K562 (cell line): Measurements from ENCODE around the gene AMMECR1. TPM values are rescaled to one million over a fixed set of nuclear protein-coding genes. Genes with fewer than 3 reads are reported as not detected.

Experiments
- BRD4 ChIP-seq: fragments of 200-600 bp; sonication (generic); IDR thresholded peaks from 2 replicates; pipeline ENCODE4 v1.6.1; 2017; ENCODE audit warnings: inconsistent platforms
- CBFA2T3 ChIP-seq: fragments of 450-650 bp; IDR thresholded peaks from 2 replicates; pipeline ENCODE4 v1.6.1; 2017
- DPF2 ChIP-seq: fragments of 450-650 bp; IDR thresholded peaks from 2 replicates; pipeline ENCODE4 v1.6.1; 2016
- HDAC2 ChIP-seq: fragments of 450-650 bp; IDR thresholded peaks from 2 replicates; pipeline ENCODE4 v1.6.1; 2016; ENCODE audit warnings: mild to moderate bottlenecking
- RBM14 ChIP-seq: fragments of 200-400 bp; formaldehyde crosslinking; IDR thresholded peaks from 2 replicates; pipeline ENCODE4 v1.6.1; 2018; ENCODE audit warnings: low read depth, mild to moderate bottlenecking, low read length, moderate library complexity, borderline replicate concordance; ENCODE audit not compliant: insufficient read depth
- THRAP3 ChIP-seq: fragments of 450-650 bp; IDR thresholded peaks from 2 replicates; pipeline ENCODE4 v1.6.1; 2016; ENCODE audit warnings: mild to moderate bottlenecking, inconsistent platforms, borderline replicate concordance
- ZNF212 ChIP-seq: fragments of 450-650 bp; formaldehyde crosslinking; IDR thresholded peaks from 2 replicates; pipeline ENCODE4 v1.4.0; 2020; ENCODE audit warnings: mild to moderate bottlenecking
- ZNF280B ChIP-seq: fragments of 250-450 bp; sonication (Bioruptor Pico); IDR thresholded peaks from 2 replicates; pipeline ENCODE4 v1.5.1; 2021; ENCODE audit warnings: mild to moderate bottlenecking
- ZNF398 ChIP-seq: fragments of 250-450 bp; sonication (Bioruptor Pico); IDR thresholded peaks from 2 replicates; pipeline ENCODE4 v1.8.0; 2021; ENCODE audit warnings: moderate library complexity, mild to moderate bottlenecking, inconsistent platforms
- ZNF583 ChIP-seq: fragments of 250-450 bp; sonication (Bioruptor Pico); IDR thresholded peaks from 2 replicates; pipeline ENCODE4 v1.4.0; 2020
- polyA plus RNA-seq, 8 experiments: library from polyadenylated mRNA; depleted of rRNA in 4 of 8; stranded (reverse) in 5 of 8; unstranded in 3 of 8; fragments of >200 nt; fragmentation: Nextera tagmentation in 2 of 8; fragmentation: Illumina TruSeq in 1 of 8; extraction: Ambion mirVana in 2 of 8; extraction: Trizol in 1 of 8; gene quantifications; 2 replicates each; pipeline versions ENCODE4 v1.2.1 to v1.2.3, GENCODE V29; 2011 to 2014; ENCODE audit warnings: inconsistent platforms in 1 of 8, missing spikeins in 1 of 8
- total RNA-seq, 7 experiments: library from RNA; depleted of rRNA in 6 of 7; stranded (reverse); fragments of >200 nt in 6 of 7; fragmentation: Illumina TruSeq in 2 of 7; extraction: Trizol in 2 of 7; gene quantifications; 2 replicates each; pipeline versions ENCODE4 v1.2.1 to v1.2.3, GENCODE V29; 2011 to 2021; ENCODE audit warnings: low replicate concordance in 1 of 7

Gene AMMECR1
- total and polyA plus RNA-seq, 9 of the 15 experiments (the other 6 are each of a cell fraction or from before 2014, with no cell fraction given), result 13.9 to 36.7 (median 23.6) TPM

DNA sequence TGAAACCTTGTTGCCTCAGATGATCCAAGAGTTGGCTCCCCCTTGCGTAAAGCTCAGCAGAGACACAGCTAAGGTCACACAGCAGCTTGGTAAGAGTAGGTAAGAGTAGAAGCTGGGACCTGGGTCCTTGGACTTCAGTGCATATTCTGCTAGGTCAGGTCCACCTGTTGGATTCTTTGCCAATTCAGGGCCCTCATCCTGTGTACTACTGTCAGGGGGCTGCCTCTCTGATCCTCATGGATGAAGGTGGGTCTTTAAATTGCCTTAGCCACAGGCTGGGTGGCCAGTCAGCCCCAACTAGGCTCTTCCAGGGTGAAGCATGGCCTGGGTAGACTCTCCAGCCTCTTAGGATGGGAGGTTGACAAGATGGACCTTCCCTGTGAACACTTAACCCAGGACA is 155.8 kb downstream of the AMMECR1 start (continued):
- TF ChIP-seq ZNF583 (no peak), ZNF398 (no peak), ZNF212 (CRISPR knock-in tag) (no peak), DPF2 (no peak), ZNF280B (CRISPR knock-in tag) (no peak), RBM14 (no peak), HDAC2 (no peak), CBFA2T3 (no peak), BRD4 (no peak), THRAP3 (no peak)
